ENCODE results near the gene ALS2CL.

Gene ALS2CL

DNA sequence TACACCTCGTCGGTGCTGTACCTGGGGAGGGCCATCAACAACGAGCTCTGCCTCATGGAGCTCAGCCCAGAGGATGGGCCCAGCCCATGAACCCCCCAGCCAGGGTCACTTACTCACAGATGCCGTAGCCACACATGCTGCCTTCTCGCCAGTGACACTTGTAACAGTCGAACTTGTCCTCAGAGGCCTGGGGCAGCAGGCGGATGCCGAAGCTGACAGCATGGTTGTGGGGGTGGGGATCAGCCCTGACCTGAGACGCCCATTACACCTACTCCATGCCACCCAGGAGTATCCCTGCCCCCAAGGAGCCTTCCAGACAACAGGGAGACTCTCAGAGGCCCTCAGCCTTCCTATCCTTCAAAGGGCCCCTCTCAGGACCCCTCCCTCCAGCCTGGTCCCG, 12.1 kb downstream of the ALS2CL start:
- DNase-seq (ENCODE audit: insufficient read length, low spot score) (no peak), FAIRE-seq (no peak)
- TF ChIP-seq, protein P1, sequence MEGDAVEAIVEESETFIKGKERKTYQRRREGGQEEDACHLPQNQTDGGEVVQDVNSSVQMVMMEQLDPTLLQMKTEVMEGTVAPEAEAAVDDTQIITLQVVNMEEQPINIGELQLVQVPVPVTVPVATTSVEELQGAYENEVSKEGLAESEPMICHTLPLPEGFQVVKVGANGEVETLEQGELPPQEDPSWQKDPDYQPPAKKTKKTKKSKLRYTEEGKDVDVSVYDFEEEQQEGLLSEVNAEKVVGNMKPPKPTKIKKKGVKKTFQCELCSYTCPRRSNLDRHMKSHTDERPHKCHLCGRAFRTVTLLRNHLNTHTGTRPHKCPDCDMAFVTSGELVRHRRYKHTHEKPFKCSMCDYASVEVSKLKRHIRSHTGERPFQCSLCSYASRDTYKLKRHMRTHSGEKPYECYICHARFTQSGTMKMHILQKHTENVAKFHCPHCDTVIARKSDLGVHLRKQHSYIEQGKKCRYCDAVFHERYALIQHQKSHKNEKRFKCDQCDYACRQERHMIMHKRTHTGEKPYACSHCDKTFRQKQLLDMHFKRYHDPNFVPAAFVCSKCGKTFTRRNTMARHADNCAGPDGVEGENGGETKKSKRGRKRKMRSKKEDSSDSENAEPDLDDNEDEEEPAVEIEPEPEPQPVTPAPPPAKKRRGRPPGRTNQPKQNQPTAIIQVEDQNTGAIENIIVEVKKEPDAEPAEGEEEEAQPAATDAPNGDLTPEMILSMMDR (IDR thresholded peaks at IDR 0.05; ENCODE audit: insufficient read depth, missing control alignments), result no peak

DNA sequence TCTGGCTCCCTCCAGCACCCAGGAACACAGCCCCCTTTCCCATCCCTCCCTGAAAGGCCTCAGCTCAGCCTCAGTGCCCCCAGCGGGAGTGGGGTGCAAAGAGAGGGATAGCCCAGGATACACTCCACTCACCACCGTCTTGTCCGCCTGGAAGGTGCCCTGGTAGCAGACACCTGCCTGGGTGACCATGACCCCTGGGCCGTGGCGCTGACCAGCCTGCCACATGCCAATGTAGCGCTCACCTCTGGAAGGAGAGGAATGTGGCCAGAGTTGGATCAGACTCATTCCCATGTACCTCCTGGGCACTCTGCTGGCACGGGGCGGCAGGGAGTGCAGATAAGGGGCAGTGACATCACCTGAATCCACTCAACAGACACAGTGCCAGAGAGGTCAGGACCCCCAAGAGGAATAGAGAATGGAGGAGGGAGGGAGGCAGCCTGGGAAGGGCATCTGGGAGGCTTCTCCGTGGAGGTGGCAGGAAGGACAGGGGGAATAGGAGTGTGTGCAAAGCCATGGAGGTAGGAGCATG, 13.1 kb downstream of the ALS2CL start:
- no peak for FAIRE-seq
- TF ChIP-seq, protein P1 (IDR thresholded peaks at IDR 0.05; ENCODE audit: insufficient read depth, missing control alignments), result no peak
- DNase-seq (ENCODE audit: insufficient read length, low spot score), result no peak

DNA sequence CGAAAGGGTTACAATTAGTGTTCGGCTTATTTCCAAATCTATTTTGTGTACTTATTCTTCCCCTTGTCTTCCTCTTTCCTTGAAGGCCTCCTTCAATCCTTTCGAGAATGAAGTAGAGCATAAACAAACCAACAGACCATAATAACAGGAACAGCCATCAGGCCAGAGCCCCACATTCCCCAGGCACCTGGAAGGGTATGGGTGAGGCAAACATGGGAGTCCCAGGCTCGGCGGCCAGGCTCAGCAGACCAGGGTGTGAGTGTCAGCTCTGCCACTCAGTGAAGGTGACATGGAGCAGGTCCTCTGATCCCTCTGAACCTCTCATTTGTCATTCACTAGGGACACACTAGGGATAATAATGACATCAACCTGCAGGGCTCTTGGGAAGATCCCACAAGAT, 13.8 kb downstream of the ALS2CL start:
- TF ChIP-seq, protein P1 (IDR thresholded peaks at IDR 0.05; ENCODE audit: insufficient read depth, missing control alignments), result no peak
- DNase-seq (ENCODE audit: insufficient read length, low spot score) (no peak), FAIRE-seq (no peak)

DNA sequence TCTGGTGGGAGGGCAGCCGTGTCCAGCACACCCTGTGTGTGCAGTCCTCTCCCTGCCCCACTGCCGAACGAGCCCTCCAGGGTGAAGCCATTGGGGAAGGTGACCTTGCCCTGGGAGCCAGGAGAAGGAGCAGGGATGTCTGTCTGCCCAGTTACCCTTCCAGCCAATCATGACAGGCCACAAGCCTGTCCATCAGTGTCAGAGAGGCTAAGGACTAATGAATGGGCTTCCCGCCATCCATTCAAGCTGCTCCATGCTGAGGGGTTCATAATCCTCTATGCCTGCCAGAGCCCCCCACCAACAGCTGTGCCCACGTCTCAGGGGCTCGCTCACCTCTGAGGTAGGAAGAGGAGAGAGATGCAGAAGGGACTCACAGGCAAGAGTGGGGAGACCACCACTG, 15.2 kb downstream of the ALS2CL start:
- DNase-seq (ENCODE audit: insufficient read length, low spot score), result no peak
- FAIRE-seq, result no peak
- TF ChIP-seq, protein P1 (IDR thresholded peaks at IDR 0.05; ENCODE audit: insufficient read depth, missing control alignments), result no peak

DNA sequence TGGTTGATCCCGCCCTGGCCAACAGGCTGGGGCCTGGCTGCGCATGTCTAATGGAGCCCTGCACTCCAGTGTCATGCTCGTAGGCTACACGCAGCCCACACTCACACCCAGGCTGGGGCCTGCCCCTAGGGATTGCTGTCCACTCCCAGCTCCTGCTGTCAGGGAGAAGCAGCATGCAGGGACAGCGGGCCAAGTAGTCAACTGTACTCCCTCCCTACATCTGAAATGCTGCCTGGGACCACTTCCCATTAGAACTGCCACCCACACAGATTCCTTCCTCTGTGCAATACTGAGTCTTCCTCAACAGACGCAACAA, 16.1 kb downstream of the ALS2CL start:
- no peak for FAIRE-seq
- no peak for DNase-seq (ENCODE audit: insufficient read length, low spot score)
- TF ChIP-seq, protein P1 (IDR thresholded peaks at IDR 0.05; ENCODE audit: insufficient read depth, missing control alignments), result no peak

DNA sequence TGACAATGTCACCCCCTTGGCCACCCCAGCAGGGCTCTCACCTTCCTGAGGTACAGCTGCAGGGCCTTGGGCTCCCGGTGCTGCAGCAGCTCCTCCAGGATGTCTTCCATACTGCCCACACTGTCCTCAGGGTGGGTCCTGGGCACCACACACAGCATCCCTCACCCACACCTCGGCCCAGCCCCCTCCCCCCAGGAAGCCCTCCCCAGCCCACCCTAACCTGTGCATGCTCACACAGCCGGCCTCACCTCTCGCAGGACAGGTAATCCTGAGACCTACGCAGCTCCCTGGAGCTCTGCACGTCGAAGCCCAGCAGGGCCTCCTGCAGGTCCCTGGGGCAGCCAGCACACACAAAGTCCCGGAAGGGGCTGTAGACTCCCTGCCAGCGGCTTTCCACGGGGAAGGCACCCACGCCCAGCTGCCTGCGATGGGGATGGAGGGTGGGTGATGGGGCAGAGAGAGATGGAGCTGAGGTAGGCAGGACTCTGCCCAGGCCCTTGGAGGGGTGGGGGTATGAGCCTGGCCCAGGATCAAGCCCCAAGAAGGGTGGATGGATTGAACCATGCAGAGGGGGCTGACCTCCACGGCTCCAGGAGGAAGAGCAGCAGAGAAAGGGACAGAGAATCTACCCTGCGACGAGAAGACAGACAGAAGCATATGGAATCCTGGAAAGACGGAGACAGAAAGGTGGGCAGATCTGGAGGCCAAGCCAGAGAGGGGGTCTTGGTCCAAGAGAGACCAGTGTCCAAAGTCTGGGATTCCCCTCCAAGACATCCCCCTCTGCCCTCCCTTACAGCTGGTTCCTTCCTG, 16.7 kb downstream of the ALS2CL start:
- TF ChIP-seq, protein P1 (IDR thresholded peaks at IDR 0.05; ENCODE audit: insufficient read depth, missing control alignments), result no peak
- no peak for DNase-seq (ENCODE audit: insufficient read length, low spot score)
- FAIRE-seq, result no peak

DNA sequence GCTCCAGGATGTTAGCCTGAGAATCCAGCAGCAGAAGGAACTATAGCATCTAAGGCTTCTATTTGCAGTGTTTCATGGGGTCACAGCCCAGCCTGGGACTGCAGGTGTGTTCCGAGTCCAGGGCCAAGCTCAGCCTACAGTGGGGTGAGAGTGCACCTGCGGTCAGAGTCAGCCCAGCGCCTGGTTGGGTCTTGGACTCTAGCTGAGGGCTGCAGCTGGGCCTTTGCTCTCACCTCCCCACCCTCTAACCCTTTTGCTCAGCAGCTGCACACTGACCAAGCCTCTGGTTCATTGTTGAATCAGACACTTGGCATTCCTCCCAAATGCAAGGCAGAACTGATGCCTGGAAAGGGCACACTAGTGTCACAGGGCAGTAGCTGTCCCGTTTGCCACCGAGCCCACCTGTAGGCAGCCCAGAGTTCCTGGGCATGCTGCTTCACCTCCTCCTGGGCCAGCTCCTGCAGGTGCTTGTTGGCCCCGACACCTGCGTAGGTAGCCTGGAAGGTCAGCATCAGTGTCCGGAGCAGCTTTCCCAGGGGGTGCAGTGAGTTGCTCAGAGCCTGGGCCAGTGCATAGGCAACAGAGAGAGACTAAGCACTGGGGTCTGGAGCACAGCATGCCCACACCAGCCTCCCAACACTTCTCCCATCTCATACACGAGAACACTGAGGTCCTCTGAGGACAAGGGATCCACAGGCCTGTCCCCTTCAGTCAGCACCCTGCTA, 17.5 kb downstream of the ALS2CL start:
- TF ChIP-seq, protein P1 (IDR thresholded peaks at IDR 0.05; ENCODE audit: insufficient read depth, missing control alignments), result no peak
- DNase-seq (ENCODE audit: insufficient read length, low spot score), result no peak
- no peak for FAIRE-seq

All from D721Med (cell line).